ENCODE measurements around the gene LIN52.

DNA sequence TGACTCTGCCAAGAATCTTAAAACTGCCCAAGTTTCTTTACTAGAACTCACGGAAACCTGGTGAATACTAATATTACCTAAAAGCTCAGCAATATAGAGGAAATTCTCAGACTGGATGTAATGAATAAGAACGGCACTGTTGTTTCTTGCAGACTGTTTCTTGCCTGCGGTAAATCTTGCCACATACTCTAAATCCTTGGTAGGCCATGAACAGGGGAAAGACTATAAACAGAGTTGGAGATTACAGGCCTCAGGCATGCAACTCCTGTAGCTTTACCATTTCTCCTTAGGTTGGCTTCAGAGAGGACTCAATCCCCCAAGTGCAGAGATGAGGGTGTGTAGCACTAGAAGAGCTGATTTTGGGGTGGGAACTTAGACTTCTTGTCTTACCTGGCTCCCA is 1.6 kb upstream of the LIN52 start:
- TF ChIP-seq, protein P1, sequence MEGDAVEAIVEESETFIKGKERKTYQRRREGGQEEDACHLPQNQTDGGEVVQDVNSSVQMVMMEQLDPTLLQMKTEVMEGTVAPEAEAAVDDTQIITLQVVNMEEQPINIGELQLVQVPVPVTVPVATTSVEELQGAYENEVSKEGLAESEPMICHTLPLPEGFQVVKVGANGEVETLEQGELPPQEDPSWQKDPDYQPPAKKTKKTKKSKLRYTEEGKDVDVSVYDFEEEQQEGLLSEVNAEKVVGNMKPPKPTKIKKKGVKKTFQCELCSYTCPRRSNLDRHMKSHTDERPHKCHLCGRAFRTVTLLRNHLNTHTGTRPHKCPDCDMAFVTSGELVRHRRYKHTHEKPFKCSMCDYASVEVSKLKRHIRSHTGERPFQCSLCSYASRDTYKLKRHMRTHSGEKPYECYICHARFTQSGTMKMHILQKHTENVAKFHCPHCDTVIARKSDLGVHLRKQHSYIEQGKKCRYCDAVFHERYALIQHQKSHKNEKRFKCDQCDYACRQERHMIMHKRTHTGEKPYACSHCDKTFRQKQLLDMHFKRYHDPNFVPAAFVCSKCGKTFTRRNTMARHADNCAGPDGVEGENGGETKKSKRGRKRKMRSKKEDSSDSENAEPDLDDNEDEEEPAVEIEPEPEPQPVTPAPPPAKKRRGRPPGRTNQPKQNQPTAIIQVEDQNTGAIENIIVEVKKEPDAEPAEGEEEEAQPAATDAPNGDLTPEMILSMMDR (conservative IDR thresholded peaks at IDR 0.05), result no peak
- TF ChIP-seq ZFX (IDR thresholded peaks at IDR 0.05), result no peak

All from C4-2B (cell line).